Measurements from ENCODE around the gene HNRNPH3. TPM values are rescaled to one million over a fixed set of nuclear protein-coding genes. Genes with fewer than 3 reads are reported as not detected.

The HNRNPH3 gene
- total RNA-seq, 1 donor from 2014 or later: 66.5 TPM

DNA sequence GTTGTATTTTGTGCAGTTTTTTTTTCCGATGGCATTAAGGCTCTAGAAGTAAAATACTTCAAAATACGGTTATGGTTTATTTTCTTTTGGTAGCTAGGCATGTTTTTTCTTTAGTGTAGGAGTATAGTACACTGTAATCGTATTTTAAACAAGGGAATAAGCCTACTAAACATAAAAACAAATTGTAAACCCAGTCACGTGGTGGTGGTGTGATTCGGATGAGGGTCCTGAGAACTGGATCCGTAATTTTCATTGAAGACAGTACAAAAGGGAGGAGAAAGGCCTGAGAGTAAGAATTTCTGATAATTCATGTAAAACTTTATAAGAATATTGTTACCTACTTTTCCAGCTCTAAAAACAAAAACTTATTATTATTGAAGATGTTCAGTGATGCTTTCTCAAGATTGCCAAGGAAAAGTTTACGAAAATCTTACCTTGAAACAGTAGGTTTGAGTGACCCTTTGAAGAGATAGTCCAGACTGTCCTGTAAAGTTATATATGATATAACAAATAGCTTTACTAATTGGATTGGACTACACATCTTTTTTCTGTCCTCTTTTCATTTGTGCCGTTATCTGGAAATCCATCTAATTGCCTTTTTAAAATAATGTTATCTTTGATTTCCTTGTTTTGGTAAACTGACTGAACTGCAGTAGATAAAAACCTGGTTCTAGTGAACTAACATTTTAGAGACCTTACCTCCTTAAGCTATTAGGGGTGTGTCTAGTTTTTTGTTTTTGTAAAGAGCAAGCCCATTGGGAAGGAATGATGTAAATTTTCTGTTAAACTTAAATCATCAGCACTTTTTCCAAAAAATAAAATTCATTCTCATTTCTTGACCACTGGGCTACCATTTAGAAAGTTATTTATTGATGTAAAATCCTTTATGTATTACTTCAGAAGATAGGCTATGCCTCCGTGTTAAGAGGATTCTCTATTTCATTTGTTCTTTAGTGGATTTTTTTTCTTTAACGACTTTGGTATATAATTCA is 1.9 kb downstream of the HNRNPH3 start:
- H3K4me1 Mint-ChIP-seq (ENCODE audit: low read depth): peaks cover 70% of the 10 kb centered on the region
- H3K27me3 Mint-ChIP-seq (ENCODE audit: low read depth): no peaks in the 10 kb centered on the region
- H3K4me3 Mint-ChIP-seq (ENCODE audit: unreplicated experiment): peak overlapping the region; percentile 94
- peaks cover 9% of the 10 kb centered on the region for H3K36me3 Mint-ChIP-seq (ENCODE audit: low read depth)
- DNase-seq (ENCODE audit: low spot score): no peak
- no peaks in the 10 kb centered on the region for H3K9me3 Mint-ChIP-seq (ENCODE audit: low read depth)
- peak overlapping the region; percentile 99 for H3K27ac Mint-ChIP-seq (ENCODE audit: unreplicated experiment)
- TF ChIP-seq, protein P1, sequence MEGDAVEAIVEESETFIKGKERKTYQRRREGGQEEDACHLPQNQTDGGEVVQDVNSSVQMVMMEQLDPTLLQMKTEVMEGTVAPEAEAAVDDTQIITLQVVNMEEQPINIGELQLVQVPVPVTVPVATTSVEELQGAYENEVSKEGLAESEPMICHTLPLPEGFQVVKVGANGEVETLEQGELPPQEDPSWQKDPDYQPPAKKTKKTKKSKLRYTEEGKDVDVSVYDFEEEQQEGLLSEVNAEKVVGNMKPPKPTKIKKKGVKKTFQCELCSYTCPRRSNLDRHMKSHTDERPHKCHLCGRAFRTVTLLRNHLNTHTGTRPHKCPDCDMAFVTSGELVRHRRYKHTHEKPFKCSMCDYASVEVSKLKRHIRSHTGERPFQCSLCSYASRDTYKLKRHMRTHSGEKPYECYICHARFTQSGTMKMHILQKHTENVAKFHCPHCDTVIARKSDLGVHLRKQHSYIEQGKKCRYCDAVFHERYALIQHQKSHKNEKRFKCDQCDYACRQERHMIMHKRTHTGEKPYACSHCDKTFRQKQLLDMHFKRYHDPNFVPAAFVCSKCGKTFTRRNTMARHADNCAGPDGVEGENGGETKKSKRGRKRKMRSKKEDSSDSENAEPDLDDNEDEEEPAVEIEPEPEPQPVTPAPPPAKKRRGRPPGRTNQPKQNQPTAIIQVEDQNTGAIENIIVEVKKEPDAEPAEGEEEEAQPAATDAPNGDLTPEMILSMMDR (IDR thresholded peaks at IDR 0.05): no peak

DNA sequence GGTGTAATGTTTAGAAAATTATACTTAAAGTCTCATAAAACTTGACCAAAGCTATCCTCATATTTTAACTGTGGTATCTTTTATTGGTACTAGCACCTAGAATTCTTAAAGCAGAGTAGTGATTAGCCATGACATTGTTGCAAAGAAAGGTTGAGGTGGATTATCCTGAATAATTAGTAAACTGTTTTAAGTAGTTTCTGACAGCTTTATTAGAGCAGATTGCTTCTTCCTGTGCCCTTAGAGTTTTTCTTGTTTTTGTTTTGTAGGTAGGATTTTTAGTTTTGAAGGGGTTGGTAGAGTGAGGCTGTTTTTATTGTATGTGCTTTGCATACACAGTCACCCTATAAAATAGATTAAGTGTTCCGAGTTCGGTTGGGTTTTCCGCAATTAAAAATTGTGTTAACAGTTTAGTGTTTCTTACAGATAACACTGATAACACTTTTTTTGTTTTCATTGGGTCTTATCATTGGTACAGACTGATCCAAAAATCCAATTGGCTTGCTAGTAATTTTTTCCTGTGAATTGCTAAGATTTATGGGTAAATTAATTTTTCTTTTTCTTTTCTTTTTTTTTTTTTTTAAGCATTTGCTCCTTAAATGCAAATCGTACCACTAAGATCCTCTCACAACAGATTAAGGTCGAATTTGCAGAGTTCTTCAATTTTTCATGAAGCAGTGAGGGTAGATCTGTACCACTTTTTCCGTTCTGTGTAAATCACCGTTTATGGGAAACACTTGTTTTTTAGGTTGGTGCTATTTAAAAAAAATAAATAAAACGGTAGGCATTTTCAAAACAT is 3.0 kb downstream of the HNRNPH3 start:
- peaks cover 61% of the 10 kb centered on the region for H3K4me1 Mint-ChIP-seq (ENCODE audit: low read depth)
- H3K9me3 Mint-ChIP-seq (ENCODE audit: low read depth): no peaks in the 10 kb centered on the region
- H3K27me3 Mint-ChIP-seq (ENCODE audit: low read depth): no peaks in the 10 kb centered on the region
- DNase-seq (ENCODE audit: low spot score): no peak
- H3K27ac Mint-ChIP-seq (ENCODE audit: unreplicated experiment): peak overlapping the region; percentile 99
- H3K36me3 Mint-ChIP-seq (ENCODE audit: low read depth): peaks cover 18% of the 10 kb centered on the region
- TF ChIP-seq, protein P1 (IDR thresholded peaks at IDR 0.05): no peak
- peak overlapping the region; percentile 94 for H3K4me3 Mint-ChIP-seq (ENCODE audit: unreplicated experiment)

DNA sequence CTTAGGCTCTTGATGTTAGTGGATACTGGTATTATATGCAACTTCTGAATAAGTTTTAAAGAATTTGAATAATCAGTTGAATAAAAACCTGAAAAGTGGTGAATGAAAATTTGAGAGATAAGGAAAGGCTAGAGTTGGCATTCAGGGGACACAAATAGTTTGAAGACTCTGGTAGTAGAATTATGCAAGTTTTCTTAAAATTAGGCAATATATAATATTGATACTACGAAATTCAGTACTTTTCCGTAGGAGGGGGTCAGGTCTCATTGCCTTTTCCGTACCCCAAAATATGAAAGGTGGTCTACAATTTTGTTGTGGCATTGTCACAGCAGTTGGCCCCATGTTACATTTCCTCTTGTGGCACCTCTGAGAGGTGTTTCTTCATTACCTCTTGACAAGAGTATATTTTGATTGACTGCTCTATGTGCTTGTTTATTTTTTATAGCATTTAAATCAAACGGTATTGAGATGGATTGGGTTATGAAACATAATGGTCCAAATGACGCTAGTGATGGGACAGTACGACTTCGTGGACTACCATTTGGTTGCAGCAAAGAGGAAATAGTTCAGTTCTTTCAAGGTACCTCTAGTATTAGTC is 5.0 kb downstream of the HNRNPH3 start:
- DNase-seq (ENCODE audit: low spot score): no peak
- Mint-ChIP-seq H3K4me3 (ENCODE audit: unreplicated experiment) (peak overlapping the region; percentile 3), H3K27ac (ENCODE audit: unreplicated experiment) (peak overlapping the region; percentile 79), H3K4me1 (ENCODE audit: low read depth) (peaks cover 43% of the 10 kb centered on the region), H3K27me3 (ENCODE audit: low read depth) (no peaks in the 10 kb centered on the region), H3K9me3 (ENCODE audit: low read depth) (no peaks in the 10 kb centered on the region), H3K36me3 (ENCODE audit: low read depth) (peaks cover 32% of the 10 kb centered on the region)
- TF ChIP-seq, protein P1 (IDR thresholded peaks at IDR 0.05): no peak

DNA sequence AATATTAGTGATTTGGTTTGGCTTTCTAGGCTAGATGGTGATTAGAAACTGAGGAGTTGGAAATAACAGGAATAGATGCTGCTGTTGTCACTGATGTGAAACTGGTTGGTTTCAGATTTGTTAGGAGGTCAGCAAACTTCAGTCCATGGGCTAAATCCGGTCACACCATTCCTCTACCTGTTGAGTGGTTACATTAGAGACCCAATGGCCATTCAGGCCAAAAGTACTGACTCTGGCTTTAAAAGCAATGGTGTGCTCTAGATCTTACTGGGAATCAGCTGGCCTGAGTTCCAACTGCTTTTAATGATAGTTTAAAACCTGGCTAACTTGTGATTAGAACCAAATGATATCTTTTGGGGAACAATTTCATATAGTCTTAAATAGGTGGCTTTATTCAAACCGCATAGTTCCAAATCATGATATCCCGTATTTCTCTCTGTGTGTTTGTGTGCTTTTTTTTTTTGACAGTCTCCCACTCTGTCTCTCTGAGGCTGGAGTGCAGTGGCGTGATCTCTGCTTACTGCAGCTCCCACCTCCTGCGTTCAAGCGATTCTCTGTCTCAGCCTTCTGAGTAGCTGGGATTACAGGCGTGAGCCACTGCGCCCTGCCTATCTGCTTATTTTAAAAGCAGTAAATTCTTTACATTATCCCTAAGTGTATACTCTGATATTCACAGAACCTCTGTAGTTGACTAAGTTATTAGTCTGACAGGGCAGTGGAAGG is 8.7 kb downstream of the HNRNPH3 start:
- no peak overlapping the region for H3K4me3 Mint-ChIP-seq (ENCODE audit: unreplicated experiment)
- H3K9me3 Mint-ChIP-seq (ENCODE audit: low read depth): no peaks in the 10 kb centered on the region
- peaks cover 29% of the 10 kb centered on the region for H3K4me1 Mint-ChIP-seq (ENCODE audit: low read depth)
- no peaks in the 10 kb centered on the region for H3K27me3 Mint-ChIP-seq (ENCODE audit: low read depth)
- peak overlapping the region; percentile 79 for H3K27ac Mint-ChIP-seq (ENCODE audit: unreplicated experiment)
- DNase-seq (ENCODE audit: low spot score): no peak
- peaks cover 48% of the 10 kb centered on the region for H3K36me3 Mint-ChIP-seq (ENCODE audit: low read depth)
- TF ChIP-seq, protein P1 (IDR thresholded peaks at IDR 0.05): no peak
